H1 (cell line): ENCODE measurements around the gene SLC25A36.

Experiments
- CHD1 ChIP-seq: IDR thresholded peaks from 2 replicates; pipeline ENCODE4 v1.6.1; 2012; ENCODE audit warnings: low read depth, low read length, improper control_type of control experiment
- MAFK ChIP-seq: IDR thresholded peaks from 2 replicates; pipeline ENCODE4 v1.6.1; 2012; ENCODE audit warnings: low read depth, mild to moderate bottlenecking, improper control_type of control experiment, low read length
- POLR2A ChIP-seq, 2 experiments: IDR thresholded peaks; 1 replicate in 1 of 2; 2 replicates in 1 of 2; pipeline ENCODE4 v1.6.1; 2011; ENCODE audit warnings: low read depth in 2 of 2, low read length in 2 of 2, mild to moderate bottlenecking in 2 of 2; ENCODE audit errors: control extremely low read depth in 1 of 2
- RFX5 ChIP-seq: IDR thresholded peaks from 2 replicates; pipeline ENCODE4 v1.6.1; 2011; ENCODE audit warnings: low read depth, low read length, improper control_type of control experiment, borderline replicate concordance
- SAP30 ChIP-seq: fragments of 300-600 bp; sonication (generic); IDR thresholded peaks from 2 replicates; pipeline ENCODE4 v1.7.1; 2012; ENCODE audit warnings: low read length, moderate library complexity, mild to moderate bottlenecking, inconsistent platforms; ENCODE audit not compliant: insufficient read depth, insufficient replicate concordance
- TF ChIP-seq, protein P1 (sequence below), 3 experiments: IDR thresholded peaks; 1 replicate in 2 of 3; 2 replicates in 1 of 3; pipeline versions ENCODE4 v1.5.1 to v1.6.1; 2011; ENCODE audit warnings: low read length in 3 of 3, mild to moderate bottlenecking in 3 of 3, inconsistent platforms in 2 of 3, low read depth in 1 of 3, moderate library complexity in 1 of 3; ENCODE audit not compliant: insufficient read depth in 1 of 3; ENCODE audit errors: control extremely low read depth in 1 of 3

DNA sequence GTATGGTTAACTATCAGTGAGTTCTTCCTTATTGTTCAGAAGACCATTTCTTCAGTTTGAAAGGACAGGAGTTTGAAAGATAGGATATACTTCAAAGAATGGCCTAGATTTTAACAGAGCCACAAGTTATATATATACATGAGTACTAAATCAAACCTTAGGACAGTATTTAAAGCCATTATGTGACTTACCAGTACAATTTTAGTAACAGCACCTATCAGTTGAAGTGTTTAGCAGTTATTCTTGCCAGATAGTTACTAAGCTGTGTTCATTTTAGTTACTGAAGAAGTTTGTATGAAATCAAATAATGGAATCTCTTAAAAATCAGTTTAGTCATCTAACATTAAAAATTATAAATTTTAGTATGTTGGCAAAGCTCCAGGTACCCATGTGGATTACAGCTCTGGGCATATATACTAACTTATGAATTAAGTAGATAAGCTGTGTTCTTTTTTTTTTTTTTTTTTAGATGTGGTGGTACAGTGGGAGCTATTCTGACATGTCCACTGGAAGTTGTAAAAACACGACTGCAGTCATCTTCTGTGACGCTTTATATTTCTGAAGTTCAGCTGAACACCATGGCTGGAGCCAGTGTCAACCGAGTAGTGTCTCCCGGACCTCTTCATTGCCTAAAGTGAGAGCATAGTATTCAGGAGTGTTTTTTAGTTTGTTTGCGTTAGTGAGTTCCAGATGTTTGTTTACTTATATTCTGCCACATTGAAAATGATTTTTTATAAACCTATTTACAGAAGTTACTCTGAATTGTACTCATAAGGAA, 14.6 kb downstream of the SLC25A36 start:
- TF ChIP-seq, protein P1, sequence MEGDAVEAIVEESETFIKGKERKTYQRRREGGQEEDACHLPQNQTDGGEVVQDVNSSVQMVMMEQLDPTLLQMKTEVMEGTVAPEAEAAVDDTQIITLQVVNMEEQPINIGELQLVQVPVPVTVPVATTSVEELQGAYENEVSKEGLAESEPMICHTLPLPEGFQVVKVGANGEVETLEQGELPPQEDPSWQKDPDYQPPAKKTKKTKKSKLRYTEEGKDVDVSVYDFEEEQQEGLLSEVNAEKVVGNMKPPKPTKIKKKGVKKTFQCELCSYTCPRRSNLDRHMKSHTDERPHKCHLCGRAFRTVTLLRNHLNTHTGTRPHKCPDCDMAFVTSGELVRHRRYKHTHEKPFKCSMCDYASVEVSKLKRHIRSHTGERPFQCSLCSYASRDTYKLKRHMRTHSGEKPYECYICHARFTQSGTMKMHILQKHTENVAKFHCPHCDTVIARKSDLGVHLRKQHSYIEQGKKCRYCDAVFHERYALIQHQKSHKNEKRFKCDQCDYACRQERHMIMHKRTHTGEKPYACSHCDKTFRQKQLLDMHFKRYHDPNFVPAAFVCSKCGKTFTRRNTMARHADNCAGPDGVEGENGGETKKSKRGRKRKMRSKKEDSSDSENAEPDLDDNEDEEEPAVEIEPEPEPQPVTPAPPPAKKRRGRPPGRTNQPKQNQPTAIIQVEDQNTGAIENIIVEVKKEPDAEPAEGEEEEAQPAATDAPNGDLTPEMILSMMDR (IDR thresholded peaks at IDR 0.05; ENCODE audit: control extremely low read depth in 1 of 3, insufficient read depth in 1 of 3, low read depth in 1 of 3, low read length in 3 of 3): no peak
- TF ChIP-seq MAFK: no peak
- TF ChIP-seq SAP30: no peak
- TF ChIP-seq RFX5: no peak
- no peak for TF ChIP-seq POLR2A (IDR thresholded peaks at IDR 0.05; ENCODE audit: control extremely low read depth in 1 of 2, low read depth in 2 of 2, low read length in 2 of 2)
- no peak for TF ChIP-seq CHD1
